HL-60/S4 treated with retinoic acid at 250 ng/mL for 4 days and 3 days (cell line): ENCODE measurements around the gene POTEI.
"Not testable (repeated sequence)": the region's sequence is repeated elsewhere in the genome, so short reads cannot be mapped to it uniquely, and the experiment has no call there.

Experiments
- in situ Hi-C: fragments of 300-500 bp; cut with MboI; formaldehyde crosslinking; loops from 2 replicates; pipeline ENCODE4 v1.7.0; 2022; ENCODE audit warnings: low sequenced_read_pairs

The POTEI gene

DNA sequence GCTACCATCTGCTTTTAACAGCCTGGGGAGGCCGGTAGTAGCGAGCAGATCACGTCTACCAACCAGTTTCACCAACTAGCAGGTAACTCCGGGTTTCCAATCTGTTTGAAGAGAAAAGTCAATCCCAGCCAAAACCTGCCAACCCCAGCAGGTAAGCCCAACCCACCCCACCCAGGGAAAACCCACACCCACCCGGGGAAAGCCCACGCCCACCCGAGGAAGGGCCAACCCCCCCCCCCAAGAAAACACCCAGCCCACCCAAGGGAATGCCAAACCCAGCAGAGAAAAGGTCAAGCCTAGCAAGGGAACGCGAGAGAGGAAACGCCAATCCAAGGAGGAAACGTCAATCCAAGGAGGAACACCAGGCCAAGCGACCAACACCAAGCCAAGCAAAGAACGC lies at the start of gene POTEI:
POTEI (minus strand) TSS at position 101 of the 400 bp plus-strand sequence; CDS start at position 8, 93 bp downstream.
- in situ Hi-C loops, result not testable (repeated sequence)

DNA sequence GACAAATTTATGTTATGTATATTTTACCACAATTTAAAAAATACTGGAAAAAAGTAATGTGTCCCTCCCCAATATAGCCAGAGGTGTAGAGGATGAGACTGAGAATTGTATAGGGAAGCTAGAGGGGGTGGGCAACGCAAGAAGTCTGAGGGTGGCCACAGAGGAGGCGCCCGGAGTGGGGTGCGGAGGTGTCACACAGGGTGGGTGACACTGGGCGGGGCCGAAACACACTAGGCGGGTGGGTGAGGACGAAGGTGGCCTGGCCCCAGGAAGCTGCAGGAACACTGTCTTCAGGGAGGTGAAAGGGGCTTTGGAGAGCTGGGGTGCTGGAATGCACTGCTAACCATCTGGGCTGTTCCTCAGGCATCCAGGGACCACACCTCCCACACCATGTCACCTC lies 47.3 kb upstream of the POTEI start:
- in situ Hi-C loops, result not testable (repeated sequence)

DNA sequence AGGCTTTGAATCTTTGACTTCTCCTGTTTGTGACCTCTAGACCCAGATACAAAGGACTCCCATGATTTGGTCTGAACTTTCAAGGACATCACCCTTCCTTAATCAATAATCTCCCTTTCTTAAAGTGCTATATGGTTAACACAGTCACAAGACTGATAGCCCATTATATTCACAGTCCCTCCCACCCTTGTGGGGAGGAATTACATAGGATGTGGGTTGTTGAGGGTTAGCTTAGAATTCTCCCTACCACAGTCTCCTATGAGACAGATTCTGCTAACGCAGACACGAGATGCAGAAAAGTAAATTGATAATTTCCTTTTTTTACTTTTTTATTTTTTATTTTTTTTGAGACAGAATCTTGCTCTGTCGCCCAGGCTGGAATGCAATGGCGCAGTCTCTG lies 45.0 kb upstream of the POTEI start:
- in situ Hi-C loops, result not testable (repeated sequence)

DNA sequence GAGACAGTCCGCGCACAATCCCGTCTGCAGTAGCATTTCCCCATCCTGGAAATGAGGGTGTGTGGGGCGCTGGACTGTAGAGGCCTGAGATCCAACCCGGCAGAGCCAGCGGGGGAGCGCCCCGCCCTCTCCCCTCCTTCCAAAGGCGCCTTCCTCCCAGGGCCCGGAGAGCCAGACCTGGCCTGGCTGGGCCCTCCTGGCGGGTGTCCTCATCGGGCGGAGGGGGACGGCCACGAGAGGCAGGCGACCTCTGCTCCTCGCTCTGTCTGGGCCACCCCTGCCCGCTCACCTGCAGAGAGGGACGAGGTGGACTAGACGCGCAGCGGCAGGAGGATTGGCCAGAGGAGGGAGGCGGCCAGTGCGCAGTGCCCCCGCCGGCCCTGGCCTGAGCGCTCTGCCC lies 40.3 kb upstream of the POTEI start:
- in situ Hi-C loops, result not testable (repeated sequence)

DNA sequence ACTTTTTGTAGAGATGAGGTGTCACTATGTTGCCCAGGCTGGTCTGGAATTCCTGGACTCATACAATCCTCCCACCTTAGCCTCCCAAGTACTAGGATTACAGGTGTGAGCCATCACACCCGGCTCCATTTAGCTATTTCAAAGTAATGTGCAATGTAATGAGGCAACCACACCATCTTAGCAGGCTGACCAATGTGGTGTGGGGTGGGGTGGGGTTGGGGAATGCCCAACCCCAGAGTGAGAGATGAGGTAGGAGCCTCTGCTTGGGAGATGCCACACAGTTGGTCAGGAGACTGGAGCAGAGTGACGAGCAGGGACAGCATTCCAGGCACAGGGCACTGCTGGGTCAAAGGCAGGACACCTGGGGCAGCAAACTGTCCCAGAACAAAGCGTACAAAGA lies 39.3 kb upstream of the POTEI start:
- in situ Hi-C loops, result not testable (repeated sequence)

DNA sequence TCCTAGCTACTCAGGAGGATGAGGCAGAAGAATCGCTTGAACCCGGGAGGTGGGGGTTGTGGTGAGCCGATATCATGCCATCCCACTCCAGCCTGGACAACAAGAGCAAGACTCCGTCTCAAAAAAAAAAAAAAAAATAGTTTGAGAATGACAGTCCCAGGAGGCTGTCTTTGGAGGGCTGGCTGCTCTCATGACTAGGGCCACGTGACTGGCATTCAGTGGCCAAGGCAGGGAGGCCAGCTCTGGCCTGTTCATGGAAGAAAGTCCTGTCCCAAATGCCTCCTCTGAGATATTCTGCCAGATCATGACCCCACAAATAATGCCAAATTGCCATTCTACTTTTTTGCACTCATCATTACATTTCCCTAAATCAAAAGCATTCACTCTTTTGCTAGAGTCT lies 35.9 kb upstream of the POTEI start:
- in situ Hi-C loops, result not testable (repeated sequence)

DNA sequence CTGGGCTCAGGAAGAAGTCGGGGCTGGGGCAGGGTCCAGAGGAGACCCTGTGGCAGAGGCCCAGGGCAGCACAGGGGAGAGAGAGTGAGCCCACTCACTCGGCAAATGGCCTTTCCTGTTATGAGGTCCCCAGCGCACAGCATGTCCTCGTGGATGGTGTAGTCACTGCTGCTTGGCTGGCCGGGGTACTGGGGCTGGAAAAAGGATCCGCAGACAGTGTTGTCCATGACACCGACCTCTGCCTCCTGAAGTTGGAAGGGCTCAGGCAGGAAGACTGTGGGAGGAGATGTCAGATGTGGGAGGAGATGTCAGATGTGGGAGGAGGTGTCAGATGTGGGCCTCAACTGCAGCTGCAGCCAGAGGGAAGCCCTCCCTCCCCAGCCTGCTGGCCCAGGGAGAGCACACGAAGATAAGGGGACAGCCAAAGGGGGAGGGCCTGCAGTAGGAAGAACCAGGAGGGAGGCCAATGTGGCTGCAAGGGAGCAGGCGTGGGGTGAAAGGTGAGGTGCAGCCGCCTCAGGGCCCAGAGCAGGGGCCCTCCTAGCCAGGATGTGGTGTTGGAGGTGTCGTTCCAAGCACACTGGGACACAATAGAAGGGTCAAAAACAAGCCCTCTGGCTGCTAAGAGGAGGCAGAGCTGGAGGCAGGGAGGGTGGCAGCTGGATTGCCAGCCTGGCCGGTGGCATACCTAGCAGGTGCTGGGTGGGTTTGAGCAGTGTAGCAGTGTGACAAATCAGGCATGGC lies 34.8 kb upstream of the POTEI start:
- in situ Hi-C loops, result not testable (repeated sequence)

DNA sequence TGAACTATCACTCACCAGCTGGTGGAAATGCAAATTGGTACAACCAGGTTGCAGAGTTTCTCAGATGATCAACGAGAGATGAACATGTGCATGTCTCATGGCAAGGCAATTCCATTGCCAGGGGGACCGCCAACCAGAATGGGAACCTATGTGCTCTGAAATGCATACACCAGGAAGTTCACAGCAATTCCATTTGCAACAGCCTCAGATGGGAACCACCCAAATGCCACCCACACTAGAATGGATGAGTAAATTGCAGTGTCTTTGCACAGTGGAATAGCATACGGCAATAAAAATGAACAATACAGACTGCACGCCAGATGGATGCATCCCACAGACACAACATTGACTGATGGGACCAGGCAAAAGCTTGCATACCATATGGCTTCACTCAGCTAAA lies 33.7 kb upstream of the POTEI start:
- in situ Hi-C loops, result not testable (repeated sequence)

DNA sequence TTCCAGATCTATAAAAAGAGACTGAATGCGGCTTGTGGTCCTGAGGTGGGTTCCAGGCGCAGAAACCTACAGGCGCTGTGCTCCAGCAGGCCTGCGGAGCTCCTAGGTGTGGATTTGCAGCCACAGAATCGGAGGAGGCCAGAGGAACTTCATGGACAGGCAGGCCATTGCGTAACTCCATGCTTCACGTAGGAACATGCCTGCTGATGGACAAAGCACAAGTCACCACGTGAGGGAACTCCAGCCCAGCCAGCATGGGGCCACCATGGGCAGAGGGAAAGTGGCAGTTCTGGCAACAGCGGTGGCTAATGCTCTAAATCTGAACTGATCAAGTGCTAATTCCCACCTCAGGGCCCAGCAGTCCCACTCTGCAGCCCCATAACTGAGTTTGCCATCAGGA lies 29.1 kb upstream of the POTEI start:
- in situ Hi-C loops, result not testable (repeated sequence)

DNA sequence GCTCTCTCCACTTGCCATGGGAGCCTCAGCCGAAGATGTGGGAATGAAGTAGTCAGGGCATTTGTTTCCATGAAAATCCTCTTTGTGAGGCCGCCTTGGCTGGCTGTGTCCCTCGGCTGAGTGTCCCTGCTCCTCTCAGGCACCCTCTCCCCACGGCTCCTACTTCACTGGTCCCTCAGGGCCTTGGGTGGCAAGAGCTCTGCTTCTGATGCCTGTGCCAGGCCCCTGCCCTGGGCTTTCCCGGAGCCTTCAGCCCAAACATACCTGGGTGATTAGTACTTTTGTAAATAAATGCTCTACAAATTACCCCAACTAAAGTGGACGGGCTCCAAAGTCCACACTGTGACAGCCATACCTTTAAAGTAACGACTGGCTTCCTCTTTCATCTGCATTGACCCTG lies 27.5 kb upstream of the POTEI start:
- in situ Hi-C loops, result not testable (repeated sequence)

DNA sequence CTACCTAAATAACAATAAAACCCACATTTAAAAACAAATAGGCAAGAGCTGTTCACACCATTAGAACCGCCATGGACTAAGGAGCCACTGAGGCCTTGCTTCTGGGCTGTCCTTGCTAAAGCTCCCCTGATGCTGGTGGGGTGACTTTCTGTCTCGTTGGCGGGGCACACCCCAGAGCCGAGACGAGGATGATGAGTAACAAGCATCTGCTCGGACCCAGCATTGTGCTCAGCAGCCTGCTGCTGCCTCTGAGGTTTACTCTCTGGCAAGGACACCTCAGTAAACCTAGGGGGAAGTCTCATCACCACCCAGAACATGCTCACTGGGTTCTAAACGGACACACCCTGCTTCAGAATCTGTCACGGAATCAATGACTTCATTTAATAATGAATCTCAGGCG lies 22.5 kb upstream of the POTEI start:
- in situ Hi-C loops, result not testable (repeated sequence)

DNA sequence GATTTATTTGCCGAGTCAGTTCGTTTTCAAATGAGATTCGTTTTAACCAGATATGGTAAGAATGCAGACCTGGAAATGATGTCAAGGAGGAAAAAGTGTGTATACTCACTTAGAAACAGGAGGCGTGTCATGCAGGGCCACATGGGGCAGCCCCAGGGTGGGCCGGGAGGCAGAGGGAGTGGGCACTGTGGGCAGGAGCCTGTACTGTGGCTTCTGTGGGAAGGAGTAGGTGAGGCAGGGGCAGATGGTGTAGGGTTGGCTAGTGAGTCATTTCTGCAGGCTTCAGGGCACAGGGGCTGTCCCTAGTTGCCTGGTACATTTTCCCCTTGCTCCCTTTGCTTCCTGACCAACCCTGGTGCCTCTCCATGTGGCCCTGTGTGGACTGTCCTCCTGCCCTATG lies 22.1 kb upstream of the POTEI start:
- in situ Hi-C loops, result not testable (repeated sequence)

DNA sequence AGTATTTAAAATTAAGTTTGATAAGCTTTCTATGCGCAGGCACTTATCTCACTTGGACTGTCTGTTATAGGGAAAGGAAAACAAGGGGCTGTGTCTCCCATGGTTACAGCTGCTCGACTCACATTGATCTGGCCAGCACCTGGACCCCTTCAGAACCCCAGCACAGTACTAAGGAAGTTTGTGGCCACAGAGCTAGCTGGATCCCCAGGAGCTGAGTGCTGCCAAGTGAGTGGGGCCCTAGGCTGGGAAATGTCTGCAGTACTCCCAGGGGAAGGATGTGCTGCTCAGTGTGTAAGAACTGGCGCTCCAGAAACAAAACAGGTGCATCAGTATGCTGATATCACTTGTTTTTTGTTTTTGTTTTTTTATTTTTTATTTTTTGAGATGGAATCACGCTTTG lies 21.1 kb upstream of the POTEI start:
- in situ Hi-C loops, result not testable (repeated sequence)

DNA sequence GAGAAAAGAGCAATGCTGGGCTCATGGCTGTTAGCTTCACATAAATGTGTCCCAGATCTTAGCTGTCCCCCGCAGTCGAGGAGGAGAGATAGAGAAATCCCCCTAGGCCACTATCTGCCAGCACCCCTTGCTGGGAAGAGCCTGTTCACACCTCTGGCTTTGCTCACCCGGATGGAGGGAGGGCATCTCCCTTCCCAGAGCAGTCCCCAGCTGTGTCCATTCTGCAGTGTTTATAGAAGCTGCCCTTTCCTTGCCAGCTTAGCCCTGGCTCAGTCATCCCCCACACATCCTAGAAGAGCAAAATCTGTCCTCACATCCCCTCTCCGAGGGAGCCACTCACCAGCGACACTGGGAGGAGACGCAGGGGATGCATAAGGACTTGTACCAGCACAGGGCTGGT lies 20.4 kb upstream of the POTEI start:
- in situ Hi-C loops, result not testable (repeated sequence)

DNA sequence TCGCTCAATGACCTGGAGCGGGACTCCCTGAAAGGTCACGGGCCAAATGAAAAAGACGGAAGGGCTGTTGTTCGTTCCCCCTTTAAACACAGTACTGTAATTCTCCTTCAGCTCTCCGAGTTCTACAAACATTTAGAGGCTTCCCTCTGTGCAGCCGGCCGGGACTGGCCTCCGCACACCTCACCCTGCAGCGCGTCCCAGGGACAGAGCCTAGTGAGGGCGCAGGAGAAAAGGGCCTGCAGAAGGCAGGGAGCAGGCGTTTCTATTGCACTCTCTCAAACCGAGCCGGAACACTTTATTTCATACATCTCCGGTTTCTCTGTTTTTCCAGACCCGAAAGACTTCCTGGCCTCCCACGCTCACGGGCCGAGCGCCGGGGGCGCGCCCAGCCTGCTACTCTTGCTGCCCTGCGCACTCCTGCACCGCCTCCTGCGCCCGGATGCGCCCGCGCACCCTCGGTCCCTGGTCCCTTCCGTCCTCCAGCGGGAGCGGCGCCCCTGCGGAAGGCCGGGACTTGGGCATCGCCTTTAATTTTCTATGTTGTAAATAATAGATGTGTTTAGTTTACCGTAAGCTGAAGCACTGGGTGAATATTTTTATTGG lies 18.3 kb upstream of the POTEI start:
- in situ Hi-C loops, result not testable (repeated sequence)

DNA sequence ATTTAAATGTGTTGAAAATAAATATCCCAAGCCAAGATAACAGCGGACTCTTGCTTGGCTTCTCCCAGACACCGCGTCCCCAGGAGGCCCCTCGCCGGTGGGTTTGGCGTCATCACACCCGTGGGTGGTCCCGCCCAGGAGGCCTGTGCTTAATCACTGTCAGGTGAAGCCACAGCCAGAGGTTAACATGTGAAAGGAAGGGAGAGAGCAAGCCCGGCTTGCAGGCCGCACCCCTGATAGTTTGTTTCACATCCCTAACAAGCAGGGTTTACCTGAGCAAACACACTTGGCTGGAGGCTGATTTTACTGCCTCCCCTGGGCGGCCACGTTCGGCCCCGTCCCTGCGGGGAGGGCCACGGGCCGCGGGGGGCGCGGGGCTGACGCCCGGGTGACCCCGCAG lies 13.3 kb upstream of the POTEI start:
- in situ Hi-C loops, result not testable (repeated sequence)

DNA sequence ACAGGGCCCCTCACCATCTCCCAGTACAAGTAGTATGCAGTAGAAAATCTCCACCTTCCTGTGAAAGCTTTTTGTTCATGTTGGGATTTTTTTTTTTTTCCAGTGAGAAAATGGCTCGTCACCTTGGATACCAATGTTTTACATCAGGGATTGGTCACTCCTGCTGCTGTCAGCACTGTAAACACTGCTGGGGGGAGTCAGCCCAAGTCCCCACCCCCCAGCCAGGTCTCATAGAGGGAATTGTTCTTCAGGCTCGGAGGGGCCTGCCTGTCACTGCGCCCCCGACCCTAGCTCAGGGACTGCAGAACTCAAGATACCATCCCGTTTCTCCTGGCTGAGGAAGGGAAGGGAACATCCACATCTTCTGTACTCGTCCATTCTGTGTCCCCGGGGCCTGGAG lies 11.9 kb upstream of the POTEI start, which contains the start of gene CFC1B:
CFC1B (plus strand) TSS at position 231 of the 400 bp plus-strand sequence. CDS start 263 bp downstream, outside the sequence.
- in situ Hi-C loops, result not testable (repeated sequence)

DNA sequence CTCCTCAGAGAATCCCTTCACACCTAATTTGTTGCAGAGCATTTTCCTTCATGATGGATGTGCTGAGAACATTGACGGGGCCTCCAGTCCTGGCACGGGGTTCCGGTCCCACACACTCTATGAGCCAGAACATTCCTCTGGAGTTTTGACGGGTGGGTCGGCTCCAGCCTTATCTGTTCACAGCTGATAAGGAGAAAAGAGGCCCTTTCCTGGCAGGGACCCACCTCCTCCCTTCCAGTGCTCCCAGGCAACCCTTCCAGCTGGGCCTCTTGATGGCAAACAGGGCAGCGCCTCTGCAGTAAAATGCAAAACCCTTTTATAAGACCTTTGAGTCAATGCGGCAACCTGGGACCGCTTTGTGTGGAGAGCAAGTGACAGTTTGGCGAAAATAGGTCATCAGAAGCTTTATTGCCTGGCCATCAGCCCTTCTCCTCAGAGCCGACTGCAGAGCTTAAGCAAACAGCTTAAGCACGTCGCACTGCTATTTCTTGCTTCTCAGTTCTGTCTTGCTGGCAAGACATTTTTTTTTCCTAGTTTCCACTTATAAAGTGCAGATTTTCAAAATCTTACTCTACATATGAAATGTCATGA lies 9.5 kb upstream of the POTEI start:
- in situ Hi-C loops, result not testable (repeated sequence)

DNA sequence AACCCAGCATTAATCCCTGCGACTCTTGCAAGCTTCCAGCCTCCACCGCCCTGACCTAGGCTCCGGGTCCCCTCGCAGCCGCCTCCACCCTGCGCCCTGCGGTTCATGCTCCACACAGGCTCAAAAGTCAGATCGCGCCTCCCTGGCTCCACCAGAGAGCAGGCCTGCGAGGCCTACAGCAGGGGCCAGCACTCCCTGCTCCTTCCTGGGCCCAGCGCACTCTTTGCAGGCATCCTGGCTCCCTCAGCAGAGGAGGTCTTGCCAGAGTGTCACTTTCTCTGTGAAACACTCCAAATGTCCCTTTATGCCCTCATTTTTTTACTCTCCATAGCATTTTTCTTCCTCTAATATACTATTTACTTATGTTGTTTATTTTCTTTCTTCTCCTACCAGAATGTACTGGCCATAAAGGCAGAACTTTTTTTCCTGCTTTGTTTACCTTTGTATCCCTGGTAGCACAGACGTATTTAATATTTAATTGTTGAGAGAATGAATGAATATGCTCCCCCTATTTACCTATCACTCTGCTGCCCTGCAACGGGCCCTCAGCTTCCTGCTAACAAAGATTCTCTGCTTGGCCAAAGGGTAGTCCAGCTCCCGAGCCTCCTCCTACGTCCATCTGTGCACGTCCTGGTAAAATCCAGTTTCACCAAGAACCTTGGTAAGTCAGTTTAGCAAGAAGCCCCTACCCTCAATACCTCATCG lies 2.8 kb upstream of the POTEI start:
- in situ Hi-C loops, result not testable (repeated sequence)

DNA sequence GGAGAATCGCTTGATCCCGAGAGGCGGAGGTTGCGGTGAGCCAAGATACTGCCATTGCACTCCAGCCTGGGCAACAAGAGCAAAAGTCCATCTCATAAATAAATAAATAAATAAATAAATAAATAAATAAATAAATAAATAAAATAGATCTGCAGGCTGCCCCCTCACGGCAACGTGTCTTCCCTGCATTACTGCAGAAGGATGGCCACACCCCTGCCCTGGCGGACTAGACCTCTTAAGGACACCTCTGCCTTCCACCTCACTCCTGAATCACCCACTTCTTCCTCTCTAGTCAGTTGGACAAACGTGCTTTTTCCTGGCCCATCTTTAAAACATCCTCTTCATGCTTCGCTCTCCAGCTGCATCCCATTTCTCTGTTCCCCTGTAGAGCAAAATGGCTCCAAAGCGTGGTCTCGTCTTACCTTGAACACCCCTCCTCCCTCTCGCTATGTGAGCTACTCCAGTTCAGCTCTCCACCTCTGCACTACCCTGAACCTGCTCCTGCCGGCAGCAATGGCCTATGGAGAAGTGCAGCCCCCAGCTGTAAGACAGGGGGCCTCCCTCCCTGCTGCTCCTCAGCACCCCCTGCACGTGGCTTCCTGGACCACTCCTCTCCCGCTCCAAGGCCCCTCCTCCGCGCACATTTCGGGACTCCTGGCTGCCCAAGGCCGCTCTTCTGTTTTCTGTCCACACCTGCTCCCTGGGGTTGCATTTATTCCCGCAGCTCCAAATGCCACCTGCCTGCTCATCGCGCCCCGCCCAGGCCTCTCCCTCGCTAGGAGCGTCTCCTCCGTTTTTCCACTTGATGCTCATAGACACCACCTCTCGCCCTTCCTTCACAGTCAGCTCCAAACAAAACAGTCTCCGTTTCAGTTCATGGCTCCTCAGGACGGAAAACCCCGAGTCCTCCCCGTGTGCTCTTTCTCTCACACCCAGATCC lies 1.9 kb upstream of the POTEI start:
- in situ Hi-C loops, result not testable (repeated sequence)
